ENCODE results near the gene ZNF519.
"Not testable (repeated sequence)": the region's sequence is repeated elsewhere in the genome, so short reads cannot be mapped to it uniquely, and the experiment has no call there.

The ZNF519 gene

GRCh38 chr18:14146771-14147170, 14.5 kb upstream of the ZNF519 start:
- FAIRE-seq, result not testable (repeated sequence)

GRCh38 chr18:14145581-14146338, 13.5 kb upstream of the ZNF519 start:
- FAIRE-seq, result not testable (repeated sequence)

- not testable (repeated sequence) for FAIRE-seq
Observed at GRCh38 chr18:14145021-14145420, 12.8 kb upstream of the ZNF519 start.

GRCh38 chr18:14144628-14144895, 12.3 kb upstream of the ZNF519 start:
- FAIRE-seq, result no peak

GRCh38 chr18:14143871-14144627, 11.8 kb upstream of the ZNF519 start:
- FAIRE-seq, result not testable (repeated sequence)

- not testable (repeated sequence) for FAIRE-seq
Observed at GRCh38 chr18:14143396-14143795, 11.2 kb upstream of the ZNF519 start.

GRCh38 chr18:14142177-14142576, 9.9 kb upstream of the ZNF519 start:
- FAIRE-seq, result not testable (repeated sequence)

GRCh38 chr18:14139583-14139982, 7.3 kb upstream of the ZNF519 start:
- not testable (repeated sequence) for FAIRE-seq

- not testable (repeated sequence) for FAIRE-seq
Observed at GRCh38 chr18:14137971-14138370, 5.7 kb upstream of the ZNF519 start.

GRCh38 chr18:14131696-14132270, 452 bp downstream of the ZNF519 start:
- FAIRE-seq, result not testable (repeated sequence)

- FAIRE-seq, result not testable (repeated sequence)
Observed at GRCh38 chr18:14130804-14131203, 1.4 kb downstream of the ZNF519 start.

GRCh38 chr18:14124689-14125088, 7.5 kb downstream of the ZNF519 start:
- no peak for FAIRE-seq

GRCh38 chr18:14122097-14122496, 10.1 kb downstream of the ZNF519 start:
- no peak for FAIRE-seq

GRCh38 chr18:14120926-14121325, 11.3 kb downstream of the ZNF519 start:
- no peak for FAIRE-seq

GRCh38 chr18:14117606-14118005, 14.6 kb downstream of the ZNF519 start:
- no peak for FAIRE-seq

- no peak for FAIRE-seq
Observed at GRCh38 chr18:14106906-14107305, 25.3 kb downstream of the ZNF519 start.

GRCh38 chr18:14104906-14105748, 27.1 kb downstream of the ZNF519 start:
- FAIRE-seq, result no peak

- no peak for FAIRE-seq
Observed at GRCh38 chr18:14104201-14104600, 28.0 kb downstream of the ZNF519 start.

- no peak for FAIRE-seq
Observed at GRCh38 chr18:14100503-14101286, 31.5 kb downstream of the ZNF519 start.

GRCh38 chr18:14098428-14098827, 33.8 kb downstream of the ZNF519 start:
- no peak for FAIRE-seq

- FAIRE-seq, result no peak
Observed at GRCh38 chr18:14097761-14098160, 34.5 kb downstream of the ZNF519 start.

- FAIRE-seq, result no peak
Observed at GRCh38 chr18:14093307-14093915, 38.8 kb downstream of the ZNF519 start.

All from TTC549 (cell line).